Femur (tissue), 1 donor: Measurements from ENCODE around the gene FCAR.
"Not testable (repeated sequence)": the region's sequence is repeated elsewhere in the genome, so short reads cannot be mapped to it uniquely, and the experiment has no call there.

Source experiments
- DNase-seq: peaks from one replicate; pipeline ENCODE4 v3.0.0-alpha.2; 2017

Gene FCAR

DNA sequence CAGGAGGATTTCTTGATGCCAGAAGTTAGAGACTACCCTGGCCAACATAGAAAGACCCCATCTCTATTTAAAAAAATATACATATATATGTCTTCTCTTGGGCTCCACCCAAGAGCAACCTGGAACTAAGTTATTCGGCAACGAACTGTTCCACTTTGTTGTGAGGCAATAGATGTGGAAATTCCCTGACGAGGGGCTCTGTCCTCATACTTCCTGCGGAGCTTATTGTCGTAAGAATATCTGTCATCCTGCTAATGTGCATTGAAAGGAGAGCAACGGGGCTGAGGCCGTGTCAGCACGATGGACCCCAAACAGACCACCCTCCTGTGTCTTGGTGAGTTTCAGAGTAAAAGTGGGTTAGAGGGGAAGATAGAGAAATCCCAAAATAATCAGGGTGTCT, at the start of gene FCAR:
TSS of gene FCAR (plus strand) at position 246 of the 400 bp plus-strand sequence. CDS start at position 301, 55 bp downstream.
- peak; percentile 43 for DNase-seq

DNA sequence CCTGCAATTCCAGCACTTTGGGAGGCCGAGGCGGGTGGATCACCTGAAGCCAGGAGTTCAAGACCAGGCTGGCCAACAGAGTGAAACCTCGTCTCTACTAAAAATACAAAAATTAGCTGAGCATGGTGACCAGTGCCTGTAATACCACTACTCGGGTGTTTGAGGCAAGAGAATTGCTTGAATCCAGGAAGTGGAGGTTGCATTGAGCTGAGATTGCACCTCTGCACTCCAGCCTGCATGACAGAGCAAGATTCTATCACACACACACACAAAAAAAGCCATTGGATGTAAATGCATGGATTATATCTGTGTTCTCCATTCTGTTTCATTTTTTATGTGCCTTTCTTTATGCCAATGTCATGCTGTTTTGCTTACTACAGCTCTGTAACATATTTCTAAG, 49.6 kb upstream of the FCAR start:
- DNase-seq, result not testable (repeated sequence)

DNA sequence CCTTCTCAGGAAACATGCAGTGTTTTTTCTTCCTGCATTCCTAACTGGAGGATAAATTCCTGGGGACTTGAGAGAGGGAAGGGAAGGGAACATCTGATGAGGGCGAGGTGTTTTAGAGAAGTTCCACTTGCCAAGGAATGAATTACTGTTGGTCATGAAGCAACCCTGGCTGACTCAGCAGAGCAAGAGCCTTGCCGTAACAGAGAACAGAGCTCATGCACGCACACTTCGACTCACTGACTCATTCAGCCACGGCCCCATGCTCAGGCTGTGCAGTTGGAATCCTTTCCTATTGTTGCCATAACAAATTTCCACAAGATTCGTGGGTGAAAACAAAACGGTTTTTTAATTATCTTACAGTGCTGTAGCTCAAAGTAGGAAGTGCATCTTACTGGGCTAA, 48.7 kb upstream of the FCAR start:
- DNase-seq, result not testable (repeated sequence)

DNA sequence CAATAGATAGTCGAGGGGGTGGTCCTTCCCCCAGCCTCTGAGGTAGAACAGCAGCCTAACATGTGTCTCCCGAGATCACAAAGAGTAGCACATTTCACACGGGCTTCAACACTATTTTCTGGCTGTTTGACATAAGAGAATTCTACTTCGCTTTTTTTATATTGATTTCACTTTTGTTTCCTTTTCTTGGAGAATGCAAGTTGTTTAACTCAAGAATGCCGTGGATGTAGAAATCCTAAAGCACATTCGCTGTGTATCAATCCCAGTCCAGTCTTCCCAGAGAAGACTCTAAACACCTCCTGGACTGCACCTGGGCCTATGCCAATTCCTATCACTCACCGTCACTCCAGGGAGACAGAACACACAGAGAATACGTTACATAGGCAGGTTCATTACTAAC, 46.0 kb upstream of the FCAR start:
- DNase-seq, result not testable (repeated sequence)

DNA sequence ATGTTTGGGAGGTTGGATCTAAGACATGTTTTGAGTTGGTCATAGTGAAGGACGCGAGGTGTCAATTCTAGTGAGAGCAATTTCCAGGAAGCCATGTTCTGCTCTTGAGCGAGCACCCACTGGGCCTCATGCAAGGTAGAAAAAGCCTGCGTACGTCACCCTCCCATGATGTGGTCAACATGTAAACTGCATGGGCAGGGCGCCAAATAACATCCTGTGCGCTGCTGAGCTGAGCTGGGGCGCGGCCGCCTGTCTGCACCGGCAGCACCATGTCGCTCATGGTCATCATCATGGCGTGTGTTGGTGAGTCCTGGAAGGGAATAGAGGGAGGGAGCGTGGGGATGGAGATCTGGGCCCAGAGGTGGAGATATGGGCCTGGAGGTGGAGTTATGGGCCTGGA, 41.5 kb upstream of the FCAR start, which contains the start of gene KIR2DS4:
TSS of gene KIR2DS4 (plus strand) at position 181 of the 400 bp plus-strand sequence.
- not testable (repeated sequence) for DNase-seq

DNA sequence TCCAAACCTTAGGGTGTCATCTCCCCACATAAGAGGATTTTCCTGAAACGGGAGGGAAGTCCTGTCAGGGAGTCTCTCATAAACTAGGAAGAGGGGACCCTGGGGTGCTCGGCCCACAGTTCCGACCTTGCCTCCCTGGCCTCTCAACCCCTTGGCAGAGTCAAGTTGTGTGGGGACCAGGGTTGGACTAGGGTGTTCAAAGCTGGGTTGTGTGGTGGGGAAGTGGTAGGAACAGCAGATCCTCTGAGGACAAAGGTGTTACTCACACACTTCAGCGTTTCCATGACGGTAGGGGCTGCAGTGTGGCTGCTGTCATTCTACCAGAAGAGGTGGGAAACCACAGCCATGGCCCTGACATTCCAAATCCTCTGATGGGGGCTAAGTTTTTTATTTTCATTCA, 38.9 kb upstream of the FCAR start:
- not testable (repeated sequence) for DNase-seq

DNA sequence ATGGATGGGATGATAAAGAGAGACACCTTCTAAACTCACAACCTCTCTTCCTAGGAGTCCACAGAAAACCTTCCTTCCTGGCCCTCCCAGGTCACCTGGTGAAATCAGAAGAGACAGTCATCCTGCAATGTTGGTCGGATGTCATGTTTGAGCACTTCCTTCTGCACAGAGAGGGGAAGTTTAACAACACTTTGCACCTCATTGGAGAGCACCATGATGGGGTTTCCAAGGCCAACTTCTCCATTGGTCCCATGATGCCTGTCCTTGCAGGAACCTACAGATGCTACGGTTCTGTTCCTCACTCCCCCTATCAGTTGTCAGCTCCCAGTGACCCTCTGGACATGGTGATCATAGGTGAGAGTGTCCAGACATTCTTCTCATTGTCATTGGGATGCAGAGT, 36.5 kb upstream of the FCAR start:
- not testable (repeated sequence) for DNase-seq

DNA sequence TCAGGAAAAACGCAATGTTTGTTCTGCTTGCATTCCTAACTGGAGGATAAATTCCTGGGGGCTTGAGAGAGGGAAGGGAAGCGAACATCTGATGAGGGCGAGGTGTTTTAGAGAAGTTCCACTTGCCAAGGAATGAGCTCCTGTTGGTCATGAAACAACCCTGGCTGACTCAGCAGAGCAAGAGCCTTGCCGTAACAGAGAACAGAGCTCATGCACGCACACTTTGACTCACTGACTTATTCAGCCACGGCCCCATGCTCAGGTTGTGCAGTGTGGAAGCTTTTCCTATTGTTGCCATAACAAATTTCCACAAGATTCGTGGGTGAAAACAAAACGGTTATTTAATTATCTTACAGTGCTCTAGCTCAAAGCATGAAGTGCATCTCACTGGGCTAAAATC, 30.9 kb upstream of the FCAR start:
- not testable (repeated sequence) for DNase-seq

DNA sequence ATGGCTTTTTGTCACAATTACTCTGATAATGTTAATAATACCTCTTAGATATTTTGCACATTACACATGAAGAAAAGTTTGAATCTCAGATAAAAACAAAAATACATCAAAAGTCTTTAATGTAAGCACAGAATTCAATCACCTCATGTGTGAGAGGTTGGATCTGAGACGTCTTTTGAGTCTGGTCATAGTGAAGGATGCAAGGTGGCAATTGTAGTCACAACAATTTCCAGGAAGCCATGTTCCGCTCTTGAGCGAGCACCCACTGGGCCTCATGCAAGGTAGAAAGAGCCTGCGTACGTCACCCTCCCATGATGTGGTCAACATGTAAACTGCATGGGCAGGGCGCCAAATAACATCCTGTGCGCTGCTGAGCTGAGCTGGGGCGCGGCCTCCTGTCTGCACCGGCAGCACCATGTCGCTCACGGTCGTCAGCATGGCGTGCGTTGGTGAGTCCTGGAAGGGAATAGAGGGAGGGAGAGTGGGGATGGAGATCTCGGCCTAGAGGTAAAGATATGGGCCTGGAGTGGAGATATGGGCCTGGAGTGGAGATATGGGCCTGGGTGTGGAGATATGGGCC, 23.9 kb upstream of the FCAR start, which contains the start of gene KIR3DL2:
TSS of gene KIR3DL2 (plus strand) at position 383 of the 580 bp plus-strand sequence. CDS start at position 416, 33 bp downstream.
- DNase-seq, result not testable (repeated sequence)

DNA sequence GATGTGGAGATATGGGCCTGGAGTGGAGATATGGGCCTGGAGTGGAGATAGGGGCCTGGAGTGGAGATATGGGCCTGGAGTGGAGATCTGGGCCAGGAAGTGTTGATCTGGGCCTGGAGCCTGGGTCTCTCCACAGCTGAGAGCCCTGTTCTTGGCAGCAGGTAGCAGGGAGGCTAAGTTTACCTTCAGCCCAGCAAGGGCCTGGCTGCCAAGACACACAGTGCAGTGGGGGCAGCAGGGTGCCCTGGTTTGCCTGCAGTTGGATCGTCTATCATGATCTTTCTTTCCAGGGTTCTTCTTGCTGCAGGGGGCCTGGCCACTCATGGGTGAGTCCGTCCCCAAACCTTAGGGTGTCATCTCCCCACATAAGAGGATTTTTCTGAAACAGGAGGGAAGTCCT, 23.1 kb upstream of the FCAR start:
- DNase-seq, result no peak

DNA sequence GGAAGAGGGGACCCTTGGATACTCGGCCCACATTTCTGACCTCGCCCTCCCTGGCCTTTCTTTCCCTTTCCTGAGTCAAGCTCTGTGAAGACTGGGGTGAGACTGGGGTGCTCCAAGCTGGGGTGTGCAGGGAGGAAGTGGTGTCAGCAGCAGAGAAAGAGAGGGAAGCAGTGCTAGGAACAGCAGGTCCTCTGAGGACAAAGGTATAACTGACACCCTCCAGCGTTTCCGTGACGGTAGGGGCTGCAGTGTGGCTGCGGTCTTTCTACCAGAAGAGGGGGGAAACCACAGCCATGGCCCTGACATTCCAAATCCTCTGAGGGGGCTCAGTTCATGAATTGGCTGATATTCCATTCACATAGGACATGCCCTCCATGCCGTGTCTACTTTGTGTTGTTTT, 22.7 kb upstream of the FCAR start:
- DNase-seq, result no peak

DNA sequence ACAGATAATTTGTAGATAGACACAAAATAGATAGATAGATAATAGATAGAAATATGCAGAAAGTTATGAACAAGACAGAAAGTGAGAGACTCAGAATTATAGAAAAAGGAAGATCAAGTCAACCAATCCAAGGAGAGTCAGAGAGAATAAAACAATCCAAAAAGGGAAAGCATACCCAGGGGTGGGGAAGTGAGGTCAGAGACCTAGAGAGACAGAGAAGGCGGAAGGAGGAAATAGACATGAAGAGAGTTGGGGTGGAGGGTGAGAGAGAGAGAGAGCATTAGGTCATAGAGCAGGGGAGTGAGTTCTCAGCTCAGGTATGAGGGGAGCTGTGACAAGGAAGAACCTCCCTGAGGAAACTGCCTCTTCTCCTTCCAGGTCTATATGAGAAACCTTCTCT, 18.8 kb upstream of the FCAR start:
- not testable (repeated sequence) for DNase-seq

DNA sequence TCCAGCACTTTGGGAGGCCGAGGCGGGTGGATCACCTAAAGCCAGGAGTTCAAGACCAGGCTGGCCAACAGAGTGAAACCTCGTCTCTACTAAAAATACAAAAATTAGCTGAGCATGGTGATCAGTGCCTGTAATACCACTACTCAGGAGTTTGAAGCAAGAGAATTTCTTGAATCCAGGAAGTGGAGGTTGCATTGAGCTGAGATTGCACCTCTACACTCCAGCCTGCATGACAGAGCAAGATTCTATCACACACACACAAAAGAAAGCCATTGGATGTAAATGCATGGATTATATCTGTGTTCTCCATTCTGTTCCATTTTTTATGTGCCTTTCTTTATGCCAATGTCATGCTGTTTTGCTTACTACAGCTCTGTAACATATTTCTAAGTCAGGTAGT, 15.6 kb upstream of the FCAR start:
- not testable (repeated sequence) for DNase-seq

DNA sequence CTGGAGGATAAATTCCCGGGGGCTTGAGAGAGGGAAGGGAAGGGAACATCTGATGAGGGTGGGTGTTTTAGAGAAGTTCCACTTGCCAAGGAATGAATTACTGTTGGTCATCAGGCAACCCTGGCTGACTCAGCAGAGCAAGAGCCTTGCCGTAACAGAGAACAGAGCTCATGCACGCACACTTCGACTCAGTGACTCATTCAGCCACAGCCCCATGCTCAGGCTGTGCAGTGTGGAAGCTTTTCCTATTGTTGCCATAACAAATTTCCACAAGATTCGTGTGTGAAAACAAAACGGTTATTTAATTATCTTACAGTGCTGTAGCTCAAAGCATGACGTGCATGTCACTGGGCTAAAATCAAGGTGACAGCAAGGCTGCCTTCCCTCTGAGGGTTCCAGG, 14.6 kb upstream of the FCAR start:
- DNase-seq, result not testable (repeated sequence)

DNA sequence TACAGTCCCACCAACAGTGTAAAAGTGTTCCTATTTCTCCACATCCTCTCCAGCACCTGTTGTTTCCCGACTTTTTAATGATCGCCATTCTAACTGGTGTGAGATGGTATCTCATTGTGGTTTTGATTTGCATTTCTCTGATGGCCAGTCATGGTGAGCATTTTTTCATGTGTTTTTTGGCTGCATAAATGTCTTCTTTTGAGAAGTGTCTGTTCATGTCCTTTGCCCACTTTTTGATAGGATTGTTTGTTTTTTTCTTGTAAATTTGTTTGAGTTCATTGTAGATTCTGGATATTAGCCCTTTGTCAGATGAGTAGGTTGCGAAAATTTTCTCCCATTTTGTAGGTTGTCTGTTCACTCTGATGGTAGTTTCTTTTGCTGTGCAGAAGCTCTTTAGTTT, 10.6 kb upstream of the FCAR start:
- DNase-seq, result not testable (repeated sequence)

DNA sequence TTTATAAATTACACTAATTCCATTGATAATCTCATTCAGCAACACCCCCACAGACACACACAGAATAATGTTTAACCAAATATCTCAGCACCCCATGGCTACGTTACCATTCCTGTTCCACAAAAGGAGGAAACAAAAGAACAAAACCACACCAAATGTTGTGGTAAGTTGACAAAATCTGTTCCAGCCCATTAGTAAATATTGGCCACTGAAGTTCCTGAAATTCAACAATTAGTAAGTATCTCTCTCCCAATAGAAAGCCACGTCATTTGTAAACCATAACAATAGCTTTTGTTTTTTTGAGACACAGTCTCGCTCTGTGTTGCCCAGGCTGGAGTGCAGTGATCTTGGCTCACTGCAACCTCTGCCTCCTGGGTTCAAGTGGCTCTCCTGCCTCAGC, 2.3 kb upstream of the FCAR start:
- no peak for DNase-seq

DNA sequence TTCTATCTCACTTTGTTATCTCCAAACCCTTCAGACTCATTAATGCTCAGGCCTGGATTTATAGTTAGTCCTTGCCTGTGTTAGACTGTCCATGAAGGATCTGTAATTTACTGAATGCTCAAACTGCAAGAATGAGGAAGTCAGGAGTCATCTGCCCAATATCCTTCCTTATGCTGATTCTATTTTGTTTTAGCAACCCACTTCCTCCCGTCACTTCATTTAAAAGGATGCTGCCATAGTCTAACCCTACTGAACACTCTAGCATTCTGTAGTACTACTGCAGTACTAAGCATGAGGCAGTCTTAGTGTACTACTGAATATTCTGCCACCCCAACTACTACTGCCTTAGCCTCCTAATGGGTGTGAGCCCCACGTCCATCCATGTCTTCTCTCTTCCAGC, 1.5 kb downstream of the FCAR start:
- no peak for DNase-seq

DNA sequence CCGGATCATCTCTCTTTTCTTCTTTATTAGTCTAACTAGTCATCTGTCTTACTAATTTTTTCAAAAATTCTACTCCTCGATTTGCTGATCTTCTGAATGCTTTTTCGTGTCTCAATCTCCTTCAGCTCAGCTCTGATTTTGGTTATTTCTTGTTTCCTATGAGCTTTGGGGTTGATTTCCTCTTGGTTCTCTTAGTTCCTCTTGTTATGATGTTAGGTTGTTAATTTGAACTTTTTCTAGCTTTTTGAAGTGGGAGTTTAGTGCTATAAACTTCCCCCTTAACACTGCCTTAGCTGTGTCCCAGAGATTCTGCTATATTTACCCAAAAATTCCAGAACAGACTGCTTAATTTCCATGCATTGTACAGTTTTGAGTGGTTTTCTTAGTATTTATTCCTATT, 3.4 kb downstream of the FCAR start:
- no peak for DNase-seq

DNA sequence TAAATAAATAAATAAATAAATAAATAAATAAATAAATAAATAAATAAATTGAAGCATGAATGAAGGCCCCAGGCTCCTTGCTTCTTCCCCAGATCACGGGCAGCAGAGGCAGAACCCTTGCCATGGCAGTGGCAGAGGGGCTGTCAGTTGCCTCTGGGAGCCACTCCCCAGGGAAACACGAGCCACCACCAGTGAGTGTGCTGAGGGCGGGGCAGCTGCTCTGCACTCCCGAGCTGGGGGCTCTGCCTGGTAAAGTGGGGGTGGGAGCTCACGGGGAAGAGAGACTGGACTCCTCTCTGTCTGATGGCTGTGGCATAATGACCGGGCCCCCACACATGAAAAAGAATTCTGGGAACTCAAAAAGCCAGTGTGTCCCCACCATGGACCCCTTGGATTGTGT, 7.8 kb downstream of the FCAR start:
- no peak for DNase-seq

DNA sequence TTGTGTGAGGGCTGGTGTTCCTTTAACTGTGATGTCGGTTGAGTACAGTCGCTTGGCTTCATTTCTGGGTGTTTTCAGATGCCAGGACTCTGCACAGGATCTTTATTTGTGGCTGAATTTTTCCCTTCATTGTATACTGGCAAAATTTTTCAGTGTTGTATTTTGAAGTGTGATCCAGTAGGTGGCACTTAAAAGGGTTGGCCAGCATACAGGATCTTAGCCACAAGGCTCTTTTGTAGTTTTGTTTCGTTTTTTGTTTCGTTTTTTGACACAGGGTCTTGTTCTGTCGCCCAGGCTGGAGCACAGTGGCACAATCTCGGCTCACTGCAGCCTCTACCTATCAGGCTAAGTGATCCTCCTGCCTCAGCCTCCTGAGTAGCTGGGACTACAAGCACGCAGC, 8.7 kb downstream of the FCAR start:
- no peak for DNase-seq

DNA sequence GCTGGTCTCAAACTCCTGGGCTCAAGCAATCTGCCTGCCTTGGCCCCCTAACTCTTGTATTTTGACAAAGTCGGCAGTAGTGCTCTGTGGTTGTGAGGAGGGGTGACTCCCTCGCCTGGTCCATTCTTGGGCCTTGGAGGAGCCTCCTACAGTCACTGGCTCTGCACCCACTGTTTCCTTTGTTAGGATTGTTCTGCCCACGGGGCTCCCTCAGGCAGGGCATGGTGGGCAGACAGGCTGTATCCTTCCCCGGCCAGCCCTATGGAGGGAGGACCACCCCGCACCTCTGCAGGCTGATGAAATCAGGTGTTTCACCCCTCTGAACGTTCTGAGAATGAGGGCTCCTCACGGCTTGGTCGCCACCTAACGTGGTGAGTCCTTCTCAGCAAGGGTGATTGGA, 9.2 kb downstream of the FCAR start:
- no peak for DNase-seq

DNA sequence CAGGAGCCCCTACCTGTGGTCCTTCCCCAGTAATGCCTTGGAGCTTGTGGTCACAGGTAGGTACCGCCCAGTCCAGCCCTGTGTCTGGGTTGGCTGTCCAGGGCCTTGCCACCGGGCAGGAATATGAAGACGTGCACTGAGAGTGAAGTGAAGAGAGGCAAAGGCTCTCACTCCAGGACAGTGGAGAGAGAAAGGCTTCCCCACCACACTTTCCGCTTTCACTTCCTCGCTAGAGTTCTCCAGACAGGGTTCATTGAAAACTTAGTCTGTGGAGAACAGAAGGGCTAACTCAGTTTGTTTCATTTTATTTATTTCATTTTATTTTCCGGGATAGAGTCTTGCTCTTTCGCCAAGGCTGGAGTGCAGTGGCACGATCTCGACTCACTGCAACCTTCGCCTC, 14.2 kb downstream of the FCAR start:
- DNase-seq, result no peak

DNA sequence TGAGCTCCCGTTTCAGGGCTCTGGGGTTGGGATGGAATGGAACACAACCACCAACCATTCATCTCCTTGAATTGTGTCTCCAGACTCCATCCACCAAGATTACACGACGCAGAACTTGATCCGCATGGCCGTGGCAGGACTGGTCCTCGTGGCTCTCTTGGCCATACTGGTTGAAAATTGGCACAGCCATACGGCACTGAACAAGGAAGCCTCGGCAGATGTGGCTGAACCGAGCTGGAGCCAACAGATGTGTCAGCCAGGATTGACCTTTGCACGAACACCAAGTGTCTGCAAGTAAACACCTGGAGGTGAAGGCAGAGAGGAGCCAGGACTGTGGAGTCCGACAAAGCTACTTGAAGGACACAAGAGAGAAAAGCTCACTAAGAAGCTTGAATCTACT, 15.5 kb downstream of the FCAR start:
- no peak for DNase-seq

DNA sequence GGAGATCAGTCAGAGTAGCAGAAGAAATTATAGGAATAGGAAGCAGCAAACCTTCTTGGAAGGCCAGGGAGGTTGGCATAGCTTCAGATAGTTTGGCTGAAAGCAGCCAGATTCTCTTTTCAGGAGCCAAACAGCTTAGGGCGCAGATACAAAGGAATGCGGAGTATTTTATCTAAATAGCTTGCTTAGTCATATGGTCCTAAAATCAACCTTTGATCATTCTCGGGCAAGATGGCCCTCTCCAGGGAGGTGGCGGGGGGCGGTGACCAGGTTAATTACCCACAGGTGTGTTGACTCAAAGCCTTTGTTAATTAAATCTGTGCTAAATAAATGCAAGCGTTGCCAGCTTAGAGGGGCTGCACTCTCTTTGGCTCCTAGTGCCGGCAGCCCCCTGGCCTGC, 19.4 kb downstream of the FCAR start:
- DNase-seq, result no peak

DNA sequence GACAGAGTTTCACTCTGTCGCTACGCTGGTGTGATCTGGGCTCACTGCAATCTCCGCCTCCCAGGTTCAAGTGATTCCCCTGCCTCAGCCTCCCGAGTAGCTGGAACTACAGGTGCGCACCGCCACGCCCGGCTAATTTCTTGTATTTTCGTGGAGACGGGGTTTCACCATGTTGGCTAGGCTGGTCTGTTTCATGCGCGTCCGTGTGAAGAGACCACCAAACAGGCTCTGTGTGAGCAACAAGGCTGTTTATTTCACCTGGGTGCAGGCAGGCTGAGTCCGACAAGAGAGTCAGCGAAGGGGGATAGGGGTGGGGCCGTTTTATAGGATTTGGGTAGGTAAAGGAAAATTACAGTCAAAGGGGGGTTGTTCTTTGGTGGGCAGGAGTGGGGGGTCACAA, 20.1 kb downstream of the FCAR start:
- not testable (repeated sequence) for DNase-seq
